Endothelial cell (in vitro differentiated cells): ENCODE results near the gene MED13L. TPM values are rescaled to one million over a fixed set of nuclear protein-coding genes. Genes with fewer than 3 reads are reported as not detected.

Source experiments
- DNase-seq: peaks from one replicate; pipeline ENCODE4 v3.0.0; 2021; ENCODE audit warnings: low spot score
- H3K27ac Mint-ChIP-seq: one replicate; pipeline ENCODE4 v1.8.0; 2021; ENCODE audit warnings: mixed read lengths, inconsistent platforms; ENCODE audit not compliant: unreplicated experiment
- H3K27me3 Mint-ChIP-seq: one replicate; pipeline ENCODE4 v1.8.0; 2021; ENCODE audit warnings: mild to moderate bottlenecking, moderate library complexity, mixed read lengths, inconsistent platforms; ENCODE audit not compliant: unreplicated experiment
- H3K36me3 Mint-ChIP-seq: one replicate; pipeline ENCODE4 v1.8.0; 2021; ENCODE audit warnings: mild to moderate bottlenecking, low read depth, mixed read lengths, inconsistent platforms; ENCODE audit not compliant: unreplicated experiment
- H3K4me1 Mint-ChIP-seq: one replicate; pipeline ENCODE4 v1.8.0; 2021; ENCODE audit warnings: mild to moderate bottlenecking, mixed read lengths, inconsistent platforms; ENCODE audit not compliant: unreplicated experiment
- H3K4me3 Mint-ChIP-seq: one replicate; pipeline ENCODE4 v1.8.0; 2021; ENCODE audit warnings: mild to moderate bottlenecking, mixed read lengths, inconsistent platforms; ENCODE audit not compliant: unreplicated experiment
- H3K9me3 Mint-ChIP-seq: one replicate; pipeline ENCODE4 v1.8.0; 2021; ENCODE audit warnings: mixed read lengths, inconsistent platforms; ENCODE audit not compliant: unreplicated experiment
- CTCF ChIP-seq: fragments of 200-600 bp; sonication (generic); IDR thresholded peaks from one replicate; pipeline ENCODE4 v1.5.0; 2021; ENCODE audit warnings: antibody characterized with exemption; ENCODE audit not compliant: unreplicated experiment
- total RNA-seq: library from RNA; stranded (reverse); fragmentation: NEBNext Ultra II Directional; extraction: Animal tissue kit (Norgen Biotek cat#: 25700); gene quantifications from one replicate; pipeline ENCODE4 v1.2.1, GENCODE V29; 2021; ENCODE audit not compliant: unreplicated experiment

The MED13L gene
- total RNA-seq, 1 donor from 2014 or later: 97.0 TPM

DNA sequence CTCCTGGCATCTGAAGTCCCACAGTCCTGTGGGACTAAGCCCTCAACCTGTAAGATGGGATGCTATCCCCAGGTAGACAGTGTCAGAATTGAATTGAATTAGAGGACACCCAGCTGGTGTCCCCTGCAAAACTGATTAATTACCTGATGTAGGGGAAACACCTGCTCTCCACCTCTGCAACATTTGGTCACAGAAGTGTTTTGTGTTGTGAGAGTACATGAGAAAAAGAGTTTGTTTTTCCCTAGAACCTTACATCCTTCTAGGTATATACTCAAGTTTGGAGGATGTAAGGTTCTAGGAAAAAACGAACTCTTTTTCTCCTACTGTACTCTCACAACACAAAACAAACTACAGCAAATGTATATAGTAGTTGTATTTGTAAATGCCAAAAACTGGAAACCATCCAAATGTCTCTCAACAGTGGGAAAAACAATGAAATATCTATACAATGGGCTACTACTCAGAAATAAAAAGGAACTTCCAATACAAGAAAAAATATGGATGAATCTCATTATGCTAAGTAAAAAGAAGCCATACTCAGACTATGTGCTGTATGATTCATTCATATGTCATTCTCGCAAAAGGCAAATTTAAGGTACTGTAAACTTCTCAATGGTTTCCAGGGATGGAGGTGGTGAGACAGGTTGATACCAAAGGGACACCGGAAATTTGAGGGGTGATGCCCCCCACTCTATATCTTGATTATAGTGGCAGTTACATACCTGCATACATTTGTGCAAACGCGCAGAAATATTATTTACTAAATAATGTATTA is 160.7 kb downstream of the MED13L start:
- DNase-seq: no peak
- peaks cover 2% of the 10 kb centered on the region for H3K27me3 Mint-ChIP-seq
- H3K36me3 Mint-ChIP-seq: no peaks in the 10 kb centered on the region
- peaks cover 15% of the 10 kb centered on the region for H3K4me1 Mint-ChIP-seq
- no peak overlapping the region for H3K4me3 Mint-ChIP-seq
- no peaks in the 10 kb centered on the region for H3K9me3 Mint-ChIP-seq
- TF ChIP-seq CTCF: no peak
- no peak overlapping the region for H3K27ac Mint-ChIP-seq

DNA sequence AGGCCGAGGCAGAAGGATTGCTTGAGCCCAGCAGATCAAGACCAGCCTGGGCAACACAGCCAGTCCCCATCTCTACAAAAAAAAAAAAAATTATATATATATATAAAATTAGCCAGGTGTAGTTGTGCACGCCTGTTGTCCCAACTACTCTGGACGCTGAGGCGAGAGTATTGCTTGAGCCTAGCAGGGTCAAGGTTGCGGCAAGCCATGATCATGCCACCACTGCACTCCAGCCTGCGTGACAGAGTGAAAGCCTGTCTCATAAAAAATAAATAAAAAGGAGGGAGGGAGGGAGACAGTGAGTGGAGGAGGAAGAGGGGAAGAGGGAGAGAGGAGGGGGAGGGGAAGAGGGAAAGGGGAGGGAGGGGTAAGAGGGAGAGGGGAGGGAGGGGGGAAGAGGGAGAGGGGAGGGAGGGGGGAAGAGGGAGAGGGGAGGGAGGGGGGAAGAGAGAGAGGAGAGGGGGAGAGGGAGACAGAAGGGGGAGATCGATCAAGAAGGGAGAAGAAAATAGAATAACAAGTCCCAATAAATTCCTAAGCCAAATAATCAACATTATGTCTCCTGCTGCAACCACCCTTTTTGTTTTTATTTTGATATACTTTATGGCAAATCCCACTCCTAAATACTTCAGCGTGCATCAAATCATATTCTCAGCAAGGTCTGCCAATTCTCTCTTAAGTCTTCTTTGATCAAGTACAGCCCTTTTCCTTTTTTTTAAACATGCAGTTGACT is 163.9 kb downstream of the MED13L start:
- peaks cover 3% of the 10 kb centered on the region for H3K27me3 Mint-ChIP-seq
- no peak overlapping the region for H3K27ac Mint-ChIP-seq
- H3K36me3 Mint-ChIP-seq: no peaks in the 10 kb centered on the region
- H3K4me1 Mint-ChIP-seq: peaks cover 4% of the 10 kb centered on the region
- H3K4me3 Mint-ChIP-seq: no peak overlapping the region
- TF ChIP-seq CTCF: no peak
- H3K9me3 Mint-ChIP-seq: no peaks in the 10 kb centered on the region
- no peak for DNase-seq

DNA sequence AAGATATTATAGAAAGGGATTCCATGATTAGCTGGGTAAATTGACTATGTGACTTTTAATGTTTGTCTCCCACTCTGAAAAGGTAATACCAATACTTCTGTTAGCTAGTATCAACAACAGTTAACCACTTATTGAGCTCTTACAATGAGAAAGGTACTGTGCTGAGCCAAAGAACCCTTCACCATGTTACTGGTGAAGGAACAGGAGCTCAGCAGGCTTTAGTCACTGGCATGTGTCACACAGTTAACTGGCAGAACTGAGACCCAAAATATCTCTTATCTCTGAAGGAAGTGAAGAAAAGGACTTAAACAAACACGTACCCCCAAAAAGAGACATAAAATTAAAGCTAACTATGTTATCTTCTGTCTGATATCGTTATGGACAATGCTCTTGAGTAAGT is 170.6 kb downstream of the MED13L start:
- Mint-ChIP-seq H3K27ac (no peak overlapping the region), H3K36me3 (no peaks in the 10 kb centered on the region), H3K9me3 (no peaks in the 10 kb centered on the region), H3K27me3 (peaks cover 1% of the 10 kb centered on the region), H3K4me1 (no peaks in the 10 kb centered on the region), H3K4me3 (no peak overlapping the region)
- DNase-seq: no peak
- TF ChIP-seq CTCF: no peak

DNA sequence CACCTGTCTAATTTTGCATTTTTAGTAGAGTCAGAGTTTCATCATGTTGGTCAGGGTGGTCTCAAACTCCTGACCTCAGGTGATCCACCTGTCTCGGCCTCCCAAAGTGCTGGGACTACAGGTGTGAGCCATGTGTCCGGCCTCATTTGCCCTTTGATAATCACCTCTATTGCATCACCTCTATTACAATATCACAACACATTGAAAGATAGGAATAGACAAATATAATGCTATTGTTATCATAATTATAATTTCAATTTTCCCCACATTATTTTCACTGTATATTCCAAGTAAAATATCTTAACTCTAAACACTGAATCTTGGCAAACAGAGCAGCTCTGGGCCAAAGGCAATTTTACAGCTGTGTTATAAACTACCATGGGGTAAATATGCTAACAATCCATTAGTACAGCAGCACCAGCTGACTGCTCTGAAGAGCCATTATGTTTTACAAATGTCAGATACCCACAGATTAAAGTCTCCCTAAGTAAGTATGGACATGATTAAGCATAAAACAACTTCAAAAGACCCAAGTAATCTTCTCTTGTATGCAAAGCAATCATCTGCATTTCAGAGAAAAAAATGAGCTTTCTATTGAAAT is 173.2 kb downstream of the MED13L start:
- Mint-ChIP-seq H3K36me3 (no peaks in the 10 kb centered on the region), H3K27ac (no peak overlapping the region), H3K9me3 (no peaks in the 10 kb centered on the region), H3K27me3 (no peaks in the 10 kb centered on the region), H3K4me3 (no peak overlapping the region), H3K4me1 (peaks cover 3% of the 10 kb centered on the region)
- no peak for DNase-seq
- TF ChIP-seq CTCF: no peak
